MG63 (cell line): Measurements from ENCODE around the gene DHRS9. TPM values are rescaled to one million over a fixed set of nuclear protein-coding genes. Genes with fewer than 3 reads are reported as not detected.
"Not testable (repeated sequence)": the region's sequence is repeated elsewhere in the genome, so short reads cannot be mapped to it uniquely, and the experiment has no call there.

ENCODE experiments used
- DNase-seq: peaks from one replicate; pipeline ENCODE4 v3.0.0-alpha.2; 2020
- H3K27me3 ChIP-seq: fragments of 250-450 bp; sonication (Bioruptor Pico); 2 replicates; pipeline ENCODE4 v1.5.1; 2020; ENCODE audit warnings: mild to moderate bottlenecking, moderate library complexity
- H3K36me3 ChIP-seq: fragments of 250-450 bp; sonication (Bioruptor Pico); 2 replicates; pipeline ENCODE4 v1.5.1; 2020; ENCODE audit warnings: mild to moderate bottlenecking, moderate library complexity
- H3K4me3 ChIP-seq: fragments of 250-450 bp; sonication (Bioruptor Pico); 2 replicates; pipeline ENCODE4 v1.5.1; 2020; ENCODE audit warnings: mild to moderate bottlenecking, moderate library complexity
- H3K9me3 ChIP-seq: fragments of 250-450 bp; sonication (Bioruptor Pico); 2 replicates; pipeline ENCODE4 v1.5.1; 2020; ENCODE audit warnings: mild to moderate bottlenecking, moderate library complexity
- total RNA-seq: library from RNA; depleted of rRNA; stranded (reverse); fragments of >200 nt; shearing (Covaris generic); gene quantifications from 2 replicates; pipeline ENCODE4 v1.2.3, GENCODE V29; 2014; ENCODE audit warnings: low replicate concordance

The DHRS9 gene
- total RNA-seq, 1 experiment from 2014 or later: not detected

DNA sequence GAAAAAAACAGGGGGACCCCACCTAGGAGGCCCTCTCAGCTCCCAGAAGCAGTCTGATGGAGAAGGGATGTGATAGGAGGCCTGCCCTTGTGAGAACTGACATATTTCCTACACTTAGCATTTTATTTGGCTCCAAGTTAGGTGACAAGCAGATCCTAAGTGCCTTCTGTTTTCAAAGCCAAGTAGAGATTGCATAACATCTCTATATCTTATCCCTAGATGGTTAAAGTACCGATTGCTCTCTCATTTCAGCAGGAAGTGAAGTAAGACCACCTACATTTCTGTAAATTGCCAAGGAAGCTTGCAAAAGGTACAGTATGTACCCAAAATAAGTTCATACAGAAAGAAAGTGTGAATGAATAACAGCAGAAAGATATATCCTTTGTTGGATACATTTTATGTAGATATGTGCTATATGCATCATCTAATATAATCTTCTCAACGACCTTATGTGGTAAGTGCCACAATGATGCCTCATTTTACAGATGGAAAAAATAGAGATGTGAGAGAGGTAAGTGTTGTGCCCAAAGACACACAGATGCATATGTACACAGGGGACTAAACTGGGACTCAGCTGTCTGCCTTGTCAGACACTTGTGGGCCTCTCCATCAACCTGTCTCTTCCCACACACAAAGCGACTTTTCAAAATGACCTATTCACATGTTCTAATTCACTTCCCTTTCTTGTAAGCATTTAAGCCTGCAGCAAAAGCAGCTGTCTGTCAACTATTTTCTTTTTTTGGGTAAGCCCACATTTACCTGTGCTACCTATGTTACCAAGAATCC, 38.9 kb downstream of the DHRS9 start:
- no peaks in the 10 kb centered on the region for H3K9me3 ChIP-seq
- H3K4me3 ChIP-seq: no peak overlapping the region
- H3K27me3 ChIP-seq: peaks cover 13% of the 10 kb centered on the region; the same call in 1 of the 2 replicates
- no peaks in the 10 kb centered on the region for H3K36me3 ChIP-seq
- no peak for DNase-seq

DNA sequence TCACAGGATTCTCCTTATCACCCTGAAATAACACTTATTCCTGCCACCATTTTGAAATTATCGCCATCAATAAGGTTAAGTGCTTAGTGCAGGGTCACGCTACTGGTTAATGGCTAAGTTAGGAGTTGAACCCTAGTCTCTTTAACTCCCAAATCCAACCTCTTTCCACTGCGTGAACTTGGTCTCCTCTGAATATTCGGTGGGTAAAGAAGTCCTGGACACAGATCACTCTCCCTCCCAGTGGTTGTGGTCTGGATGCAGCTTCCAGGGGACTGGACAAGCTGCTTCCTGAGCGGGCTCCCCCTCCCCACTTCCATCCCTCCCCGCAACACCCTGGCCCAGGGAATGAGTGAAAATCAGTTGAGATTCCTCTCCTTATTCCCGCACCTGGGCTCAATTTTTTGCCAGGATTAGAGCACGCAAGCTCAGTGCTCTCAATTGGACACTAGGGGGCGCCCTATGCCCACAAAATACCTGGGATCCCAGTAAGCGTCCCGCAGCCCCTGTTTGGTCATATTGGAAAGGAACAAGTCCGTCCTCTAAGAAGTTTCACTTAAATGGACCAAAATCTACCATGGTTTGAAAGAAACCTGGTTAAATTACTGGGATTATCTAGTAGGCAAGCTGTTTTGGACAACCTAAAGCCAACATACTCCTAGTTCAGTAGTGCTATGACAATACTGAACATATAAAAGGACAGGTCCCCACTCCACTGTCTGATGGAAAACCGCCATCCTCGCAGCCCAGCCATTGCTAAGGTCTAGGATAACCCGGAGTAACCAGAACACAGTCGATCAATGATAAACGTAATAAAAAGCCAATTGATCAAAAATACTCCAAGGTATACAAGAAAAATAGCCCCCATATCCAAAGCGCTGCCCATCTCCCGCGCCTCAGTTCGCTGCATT, 40.4 kb downstream of the DHRS9 start:
- H3K4me3 ChIP-seq: no peak overlapping the region
- no peaks in the 10 kb centered on the region for H3K9me3 ChIP-seq
- peaks cover 10% of the 10 kb centered on the region; the same call in 1 of the 2 replicates for H3K27me3 ChIP-seq
- no peaks in the 10 kb centered on the region for H3K36me3 ChIP-seq
- peak; percentile 54 for DNase-seq

DNA sequence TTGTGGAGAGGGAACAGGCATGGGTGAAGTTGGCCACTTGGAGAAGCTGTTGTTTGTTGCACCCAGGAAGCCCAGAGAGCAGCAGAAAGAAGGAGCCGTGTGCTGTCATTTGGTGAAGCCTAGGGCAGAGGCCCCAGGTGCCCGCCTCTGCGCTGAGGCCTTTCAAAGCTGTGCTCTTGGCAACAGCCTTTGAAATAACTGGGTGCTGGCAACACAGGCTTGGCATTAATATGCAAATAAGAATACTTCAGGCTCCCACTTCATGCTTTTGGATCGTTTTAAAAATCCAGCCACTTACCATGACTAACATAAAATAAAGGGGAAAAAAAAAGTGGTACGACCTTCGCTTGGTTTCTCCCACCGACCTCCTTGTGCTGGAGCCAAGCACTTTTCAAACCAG, 41.1 kb downstream of the DHRS9 start:
- H3K36me3 ChIP-seq: no peaks in the 10 kb centered on the region
- peaks cover 7% of the 10 kb centered on the region; the same call in 1 of the 2 replicates for H3K27me3 ChIP-seq
- DNase-seq: no peak
- no peak overlapping the region for H3K4me3 ChIP-seq
- H3K9me3 ChIP-seq: no peaks in the 10 kb centered on the region

DNA sequence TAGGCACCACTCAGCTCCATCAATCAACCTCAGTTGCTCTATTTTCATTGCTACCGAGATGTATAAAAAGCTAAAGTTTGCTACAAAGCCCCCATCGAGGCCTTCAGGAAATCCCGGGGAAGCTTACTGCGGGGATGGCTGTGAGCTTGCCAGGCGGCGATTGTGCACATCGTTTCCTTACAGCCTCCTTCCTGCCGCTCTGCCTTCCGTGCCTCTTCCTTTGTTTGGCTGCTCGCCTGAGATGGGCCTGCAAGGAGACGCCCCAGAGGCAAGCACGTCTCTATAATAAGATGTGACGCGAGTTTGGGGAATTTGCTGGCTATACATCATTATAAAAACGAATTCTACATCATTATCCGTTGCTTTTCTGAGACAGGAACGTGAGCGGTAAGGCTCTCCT, 41.6 kb downstream of the DHRS9 start:
- H3K4me3 ChIP-seq: no peak overlapping the region
- no peaks in the 10 kb centered on the region for H3K36me3 ChIP-seq
- H3K27me3 ChIP-seq: peaks cover 7% of the 10 kb centered on the region; the same call in 1 of the 2 replicates
- no peaks in the 10 kb centered on the region for H3K9me3 ChIP-seq
- DNase-seq: no peak

DNA sequence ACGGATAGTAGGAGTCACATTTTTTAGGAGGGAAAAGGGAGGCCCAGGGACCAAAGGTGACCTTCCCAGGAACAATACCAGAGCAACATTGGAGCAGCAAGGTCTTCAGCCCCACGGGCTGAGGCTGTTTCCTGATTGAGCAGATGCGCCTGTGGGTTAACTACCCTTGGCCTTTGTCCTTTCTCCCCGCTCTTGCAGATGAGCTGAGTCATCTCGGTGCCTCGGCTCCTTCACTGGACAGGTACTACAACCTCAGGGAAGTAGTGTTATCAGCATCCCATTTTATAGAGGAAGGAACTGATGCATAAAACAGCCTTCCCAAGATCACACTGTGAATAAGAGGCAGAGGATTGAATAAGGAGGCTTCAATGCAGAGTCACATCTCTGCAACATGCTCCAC, 43.5 kb downstream of the DHRS9 start:
- DNase-seq: no peak
- Histone ChIP-seq H3K36me3 (no peaks in the 10 kb centered on the region), H3K27me3 (peaks cover 7% of the 10 kb centered on the region; the same call in 1 of the 2 replicates), H3K4me3 (no peak overlapping the region), H3K9me3 (no peaks in the 10 kb centered on the region)

DNA sequence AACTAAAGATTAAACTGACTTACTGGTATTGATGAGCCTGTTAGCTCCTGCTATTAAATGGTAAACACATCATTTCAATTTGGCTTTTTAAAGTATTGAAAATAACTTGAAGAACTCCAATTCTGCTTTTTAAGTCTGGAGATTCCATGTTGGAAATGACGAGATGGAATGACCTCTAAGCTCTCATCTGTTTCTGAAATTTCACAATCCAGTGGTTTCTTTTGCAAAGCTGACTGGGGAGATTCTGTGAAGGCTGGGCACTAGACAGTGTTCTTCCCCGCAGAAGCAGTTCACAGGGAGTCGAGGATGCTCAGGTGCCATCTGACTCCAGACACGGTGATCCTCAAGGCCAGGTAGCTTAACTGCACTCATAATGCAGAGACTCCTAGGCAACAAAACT, 44.7 kb downstream of the DHRS9 start:
- H3K9me3 ChIP-seq: no peaks in the 10 kb centered on the region
- no peaks in the 10 kb centered on the region for H3K36me3 ChIP-seq
- no peak for DNase-seq
- H3K27me3 ChIP-seq: peaks cover 7% of the 10 kb centered on the region; the same call in 1 of the 2 replicates
- H3K4me3 ChIP-seq: no peak overlapping the region

DNA sequence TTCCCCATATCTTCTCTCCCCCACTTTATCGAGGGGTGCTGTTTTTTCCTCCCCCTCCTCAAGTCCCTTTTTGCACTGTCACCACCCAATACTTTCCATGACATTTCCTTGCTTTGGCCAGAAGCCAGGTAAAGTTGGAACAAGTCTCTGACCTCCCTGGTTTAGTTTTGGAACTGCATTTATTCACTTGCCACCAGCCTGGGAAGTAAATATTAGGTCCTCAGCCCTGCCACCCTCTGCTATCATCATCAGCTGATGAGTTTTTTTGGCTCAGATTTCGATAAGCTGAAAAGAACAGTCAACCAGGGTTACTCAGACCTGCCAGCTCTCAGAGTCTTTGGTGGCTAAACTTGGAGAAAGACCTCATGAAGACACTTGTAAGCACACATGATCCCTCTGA, 47.0 kb downstream of the DHRS9 start:
- Histone ChIP-seq H3K27me3 (no peaks in the 10 kb centered on the region), H3K4me3 (no peak overlapping the region), H3K36me3 (no peaks in the 10 kb centered on the region), H3K9me3 (no peaks in the 10 kb centered on the region)
- no peak for DNase-seq

DNA sequence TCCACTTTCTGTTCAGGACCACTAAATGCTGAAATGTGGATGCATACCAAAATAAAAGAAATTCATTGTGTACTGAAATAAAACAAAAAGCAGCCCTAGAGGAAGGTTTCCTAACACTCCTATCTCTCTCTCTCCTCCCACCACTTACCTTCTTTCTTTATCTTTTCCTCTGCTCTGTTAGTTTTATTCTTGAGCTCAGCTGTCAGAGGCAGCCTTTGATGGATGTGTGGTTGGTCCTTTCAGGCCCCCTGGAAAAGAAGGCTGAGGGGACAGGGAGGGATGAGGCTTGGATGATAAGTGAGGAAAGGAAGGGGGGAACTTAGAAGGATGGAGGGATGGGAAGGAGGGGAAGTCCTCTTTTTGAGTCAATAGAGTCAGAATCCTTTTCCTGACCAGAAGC, 47.6 kb downstream of the DHRS9 start:
- Histone ChIP-seq H3K9me3 (no peaks in the 10 kb centered on the region), H3K4me3 (no peak overlapping the region), H3K36me3 (no peaks in the 10 kb centered on the region), H3K27me3 (peaks cover under 1% of the 10 kb centered on the region; the same call in 1 of the 2 replicates)
- no peak for DNase-seq

DNA sequence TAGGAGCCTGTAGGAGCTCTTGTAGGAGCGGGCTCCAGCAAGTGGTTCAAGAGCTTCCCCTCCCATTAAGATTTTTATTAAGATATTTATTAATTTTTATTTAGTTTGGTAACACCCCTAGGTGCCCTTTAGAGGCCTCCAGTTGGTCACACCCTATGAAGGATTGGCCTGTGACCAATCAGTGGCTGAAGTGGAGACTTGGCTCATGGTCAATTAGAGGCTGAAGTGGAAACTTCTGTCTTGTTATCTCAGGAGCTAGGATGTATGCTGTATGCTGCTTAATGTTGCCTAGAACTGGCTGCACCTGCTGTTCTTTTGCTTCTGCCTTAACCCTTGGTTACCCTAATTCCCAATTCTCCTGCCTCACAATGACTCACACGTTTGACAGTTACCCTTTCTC, 48.7 kb downstream of the DHRS9 start:
- H3K4me3 ChIP-seq: no peak overlapping the region
- peaks cover 7% of the 10 kb centered on the region; the same call in 1 of the 2 replicates for H3K27me3 ChIP-seq
- no peaks in the 10 kb centered on the region for H3K36me3 ChIP-seq
- DNase-seq: no peak
- no peaks in the 10 kb centered on the region for H3K9me3 ChIP-seq

DNA sequence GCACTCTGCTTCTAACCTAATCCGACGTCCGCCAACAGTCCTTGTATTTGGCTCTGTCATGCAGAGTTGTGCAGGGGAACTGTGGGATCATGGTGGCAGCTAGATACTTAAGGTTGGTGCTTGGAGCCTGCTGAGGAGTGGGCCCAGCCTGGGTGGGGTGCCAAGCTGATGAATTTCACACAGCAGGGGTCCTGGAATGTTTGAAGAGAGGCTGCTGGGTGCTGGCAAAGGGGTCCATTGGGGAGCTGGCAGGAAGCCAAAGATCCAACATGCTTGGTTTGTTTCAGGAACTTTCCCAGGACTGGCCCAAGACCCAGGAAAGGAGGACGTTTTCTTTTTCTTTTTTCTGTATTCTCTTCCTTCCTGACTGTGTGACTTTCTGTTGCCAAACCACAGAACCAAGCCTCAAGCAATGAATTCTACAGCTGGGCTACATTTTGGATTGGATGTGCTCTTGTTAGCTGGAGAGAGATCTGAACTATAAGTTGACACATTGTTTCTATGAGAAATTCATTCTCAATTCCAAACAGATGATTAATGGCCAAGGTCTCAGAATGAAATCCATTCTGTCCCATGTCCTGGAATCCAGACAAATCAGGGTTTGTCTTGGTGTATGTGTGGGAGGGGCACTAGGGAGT, 49.9 kb downstream of the DHRS9 start:
- H3K9me3 ChIP-seq: no peaks in the 10 kb centered on the region
- H3K27me3 ChIP-seq: peaks cover 16% of the 10 kb centered on the region
- peak; percentile 18 for DNase-seq
- H3K36me3 ChIP-seq: no peaks in the 10 kb centered on the region
- H3K4me3 ChIP-seq: no peak overlapping the region

DNA sequence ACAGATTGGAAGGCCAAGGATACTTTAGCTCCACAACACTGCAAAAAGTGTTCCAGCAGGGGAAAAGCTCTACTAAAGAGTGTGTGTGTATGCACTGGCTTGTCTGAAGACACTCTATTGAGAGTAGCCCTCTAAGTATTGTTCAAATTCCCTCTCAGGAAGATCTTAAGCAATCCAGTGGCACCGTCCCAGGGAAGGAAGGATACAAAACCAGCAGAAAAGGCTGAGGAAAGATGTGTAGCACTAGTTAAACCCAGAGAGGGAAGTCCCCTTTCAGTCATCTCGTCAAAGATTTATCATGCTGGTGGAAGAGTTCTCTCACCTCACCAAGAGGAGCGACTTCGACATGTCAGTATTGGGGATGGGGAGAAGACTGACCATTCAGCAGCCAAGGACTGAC, 50.5 kb downstream of the DHRS9 start:
- Histone ChIP-seq H3K27me3 (peaks cover 21% of the 10 kb centered on the region), H3K36me3 (no peaks in the 10 kb centered on the region), H3K4me3 (no peak overlapping the region), H3K9me3 (no peaks in the 10 kb centered on the region)
- no peak for DNase-seq

DNA sequence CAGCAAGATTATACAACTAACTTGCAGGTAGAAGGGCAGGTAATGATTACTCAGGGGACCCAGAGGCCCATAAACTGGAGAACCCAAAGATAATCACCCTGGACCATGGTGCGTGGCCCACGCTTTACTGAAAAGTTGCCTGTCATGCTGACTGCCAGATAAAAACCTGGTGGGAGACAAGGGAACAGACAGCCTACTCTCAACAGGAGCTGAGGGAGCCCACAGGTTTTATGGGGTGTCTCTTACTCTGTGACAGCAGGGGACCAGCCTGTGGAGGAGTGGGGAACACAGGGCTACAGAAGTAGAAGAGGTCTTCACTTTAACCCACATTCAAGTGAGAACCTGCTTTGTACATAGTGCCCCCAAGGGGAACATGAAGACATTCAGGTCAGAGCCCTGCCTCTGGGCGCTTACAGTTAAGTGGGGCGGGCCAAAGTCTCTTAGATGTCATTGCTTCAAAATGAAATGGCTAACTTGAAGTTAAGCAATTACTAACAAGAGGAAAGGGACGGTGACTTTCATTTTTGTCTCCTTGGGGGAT, 60.4 kb downstream of the DHRS9 start:
- Histone ChIP-seq H3K4me3 (no peak overlapping the region), H3K9me3 (no peaks in the 10 kb centered on the region), H3K27me3 (peaks cover 2% of the 10 kb centered on the region; the same call in 1 of the 2 replicates), H3K36me3 (no peaks in the 10 kb centered on the region)
- no peak for DNase-seq

DNA sequence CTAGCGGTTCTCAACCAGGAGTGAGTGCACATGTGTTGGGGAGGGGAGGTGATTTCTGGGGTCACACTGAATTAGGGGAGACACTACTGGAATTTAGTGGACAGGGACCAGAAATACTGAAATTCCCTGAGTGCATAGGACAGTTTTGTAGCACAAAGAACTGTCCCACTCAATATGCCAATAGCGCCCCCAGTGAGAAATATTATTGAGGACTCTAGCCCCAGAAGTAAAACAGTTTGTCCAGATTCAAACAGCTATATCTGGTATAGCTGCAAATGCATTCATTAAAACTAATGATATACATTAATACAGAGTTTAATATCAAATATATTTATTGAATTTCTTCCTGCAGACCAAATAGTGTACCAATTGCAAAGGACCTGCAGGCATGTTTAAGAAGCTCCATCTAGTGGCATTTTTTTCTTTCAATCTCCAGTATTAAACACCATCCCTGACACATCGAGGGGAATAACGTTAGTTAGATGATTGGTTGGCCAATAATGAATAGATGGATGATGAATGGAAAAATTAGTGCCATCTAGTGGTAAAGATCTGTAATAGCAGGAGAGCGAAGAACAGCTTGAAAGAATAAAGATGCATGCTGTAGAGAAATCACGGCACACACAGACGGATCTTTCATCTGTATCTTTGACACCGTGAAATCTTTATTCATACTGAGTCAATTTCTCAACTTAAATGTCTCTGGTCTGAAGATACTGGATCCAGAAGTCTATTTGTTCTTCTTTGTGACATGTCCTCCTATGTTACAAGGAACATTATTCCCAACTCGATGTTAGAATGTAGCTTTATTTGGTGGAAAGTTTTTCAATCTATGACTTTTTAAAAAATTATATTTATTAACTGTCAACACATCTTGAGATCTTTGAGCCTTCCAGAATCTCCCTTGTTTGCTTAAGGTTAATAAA, 62.5 kb downstream of the DHRS9 start:
- H3K9me3 ChIP-seq: no peaks in the 10 kb centered on the region
- no peak overlapping the region for H3K4me3 ChIP-seq
- H3K27me3 ChIP-seq: no peaks in the 10 kb centered on the region; the same call in 1 of the 2 replicates
- DNase-seq: no peak
- no peaks in the 10 kb centered on the region for H3K36me3 ChIP-seq

DNA sequence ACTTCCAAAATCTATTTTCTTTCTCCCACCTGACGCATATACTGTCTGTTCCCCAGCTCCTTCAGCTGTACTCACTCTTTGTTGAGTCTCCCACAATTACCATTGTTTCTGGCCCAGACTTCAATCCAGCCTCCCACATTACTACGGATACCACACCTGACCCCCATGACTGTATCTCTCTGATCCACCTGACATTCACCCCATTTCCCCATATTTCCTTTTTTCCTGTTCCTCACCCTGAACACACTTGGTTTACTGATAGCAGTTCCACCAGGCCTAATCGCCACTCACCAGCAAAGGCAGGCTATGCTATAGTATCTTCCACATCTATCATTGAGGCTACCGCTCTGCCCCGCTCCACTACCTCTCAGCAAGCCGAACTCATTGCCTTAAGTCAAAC, 64.9 kb downstream of the DHRS9 start:
- H3K9me3 ChIP-seq, H3K4me3 ChIP-seq, H3K27me3 ChIP-seq, DNase-seq, H3K36me3 ChIP-seq: not testable (repeated sequence)

DNA sequence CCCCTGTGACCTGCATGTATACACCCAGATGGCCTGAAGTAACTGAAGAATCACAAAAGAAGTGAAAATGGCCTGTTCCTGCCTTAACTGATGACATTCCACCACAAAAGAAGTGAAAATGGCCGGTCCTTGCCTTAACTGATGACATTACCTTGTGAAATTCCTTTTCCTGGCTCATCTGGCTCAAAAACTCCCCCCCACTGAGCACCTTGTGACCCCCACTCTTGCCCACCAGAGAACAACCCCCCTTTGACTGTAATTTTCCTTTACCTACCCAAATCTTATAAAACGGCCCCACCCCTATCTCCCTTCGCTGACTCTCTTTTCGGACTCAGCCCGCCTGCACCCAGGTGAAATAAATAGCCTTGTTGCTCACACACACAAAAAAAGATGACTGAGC, 67.1 kb downstream of the DHRS9 start:
- H3K9me3 ChIP-seq, H3K36me3 ChIP-seq, H3K4me3 ChIP-seq, H3K27me3 ChIP-seq, DNase-seq: not testable (repeated sequence)
